ENCODE measurements around the gene DNAJC11.

DNA sequence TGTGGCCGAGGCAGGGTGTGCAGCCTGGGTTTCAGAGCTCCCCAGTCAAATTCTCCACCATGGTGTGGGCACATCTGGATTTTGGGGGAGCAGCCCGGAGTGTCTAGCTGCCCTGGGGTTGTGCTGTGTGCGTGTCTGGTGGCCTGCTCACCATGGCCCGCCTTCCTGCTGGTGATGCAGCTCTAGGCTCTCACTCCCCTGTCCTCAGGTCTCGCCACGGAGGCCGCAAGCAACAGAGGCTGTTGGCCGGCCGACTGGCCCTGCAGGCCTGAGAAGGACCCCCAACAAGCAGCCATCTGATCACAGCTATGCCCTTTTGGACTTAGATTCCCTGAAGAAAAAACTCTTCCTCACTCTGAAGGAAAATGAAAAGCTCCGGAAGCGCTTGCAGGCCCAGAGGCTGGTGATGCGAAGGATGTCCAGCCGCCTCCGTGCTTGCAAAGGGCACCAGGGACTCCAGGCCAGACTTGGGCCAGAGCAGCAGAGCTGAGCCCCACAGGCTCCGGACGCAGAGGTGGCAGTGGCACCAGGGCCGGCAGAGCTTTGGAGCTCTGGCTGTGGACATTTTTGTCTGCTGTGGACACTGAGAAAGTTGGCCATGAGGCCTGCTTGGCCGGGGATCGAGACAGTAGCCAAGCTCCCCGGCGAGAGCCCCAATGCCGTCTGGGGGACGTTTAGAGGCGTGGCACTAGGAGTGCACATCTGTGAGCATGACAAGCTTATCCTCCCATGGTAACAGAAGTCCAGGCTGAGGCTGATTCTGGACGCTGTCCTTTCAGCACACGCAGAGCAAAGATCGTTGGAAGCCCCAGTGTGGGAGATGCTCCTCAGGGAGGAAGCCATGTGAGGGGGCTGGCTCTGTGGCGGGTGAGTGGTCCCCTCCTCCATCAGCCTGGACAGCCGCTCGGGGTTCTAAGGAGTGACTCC is 68.8 kb downstream of the DNAJC11 start:
- TF ChIP-seq CTCF (IDR thresholded peaks at IDR 0.05; ENCODE audit: insufficient read depth, low read length): no peak
- TF ChIP-seq, protein P1, sequence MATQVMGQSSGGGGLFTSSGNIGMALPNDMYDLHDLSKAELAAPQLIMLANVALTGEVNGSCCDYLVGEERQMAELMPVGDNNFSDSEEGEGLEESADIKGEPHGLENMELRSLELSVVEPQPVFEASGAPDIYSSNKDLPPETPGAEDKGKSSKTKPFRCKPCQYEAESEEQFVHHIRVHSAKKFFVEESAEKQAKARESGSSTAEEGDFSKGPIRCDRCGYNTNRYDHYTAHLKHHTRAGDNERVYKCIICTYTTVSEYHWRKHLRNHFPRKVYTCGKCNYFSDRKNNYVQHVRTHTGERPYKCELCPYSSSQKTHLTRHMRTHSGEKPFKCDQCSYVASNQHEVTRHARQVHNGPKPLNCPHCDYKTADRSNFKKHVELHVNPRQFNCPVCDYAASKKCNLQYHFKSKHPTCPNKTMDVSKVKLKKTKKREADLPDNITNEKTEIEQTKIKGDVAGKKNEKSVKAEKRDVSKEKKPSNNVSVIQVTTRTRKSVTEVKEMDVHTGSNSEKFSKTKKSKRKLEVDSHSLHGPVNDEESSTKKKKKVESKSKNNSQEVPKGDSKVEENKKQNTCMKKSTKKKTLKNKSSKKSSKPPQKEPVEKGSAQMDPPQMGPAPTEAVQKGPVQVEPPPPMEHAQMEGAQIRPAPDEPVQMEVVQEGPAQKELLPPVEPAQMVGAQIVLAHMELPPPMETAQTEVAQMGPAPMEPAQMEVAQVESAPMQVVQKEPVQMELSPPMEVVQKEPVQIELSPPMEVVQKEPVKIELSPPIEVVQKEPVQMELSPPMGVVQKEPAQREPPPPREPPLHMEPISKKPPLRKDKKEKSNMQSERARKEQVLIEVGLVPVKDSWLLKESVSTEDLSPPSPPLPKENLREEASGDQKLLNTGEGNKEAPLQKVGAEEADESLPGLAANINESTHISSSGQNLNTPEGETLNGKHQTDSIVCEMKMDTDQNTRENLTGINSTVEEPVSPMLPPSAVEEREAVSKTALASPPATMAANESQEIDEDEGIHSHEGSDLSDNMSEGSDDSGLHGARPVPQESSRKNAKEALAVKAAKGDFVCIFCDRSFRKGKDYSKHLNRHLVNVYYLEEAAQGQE (IDR thresholded peaks at IDR 0.05; ENCODE audit: insufficient replicate concordance, low read depth): no peak

Measured in HL-60 (cell line).